ENCODE data around the gene JUP.

The JUP gene

DNA sequence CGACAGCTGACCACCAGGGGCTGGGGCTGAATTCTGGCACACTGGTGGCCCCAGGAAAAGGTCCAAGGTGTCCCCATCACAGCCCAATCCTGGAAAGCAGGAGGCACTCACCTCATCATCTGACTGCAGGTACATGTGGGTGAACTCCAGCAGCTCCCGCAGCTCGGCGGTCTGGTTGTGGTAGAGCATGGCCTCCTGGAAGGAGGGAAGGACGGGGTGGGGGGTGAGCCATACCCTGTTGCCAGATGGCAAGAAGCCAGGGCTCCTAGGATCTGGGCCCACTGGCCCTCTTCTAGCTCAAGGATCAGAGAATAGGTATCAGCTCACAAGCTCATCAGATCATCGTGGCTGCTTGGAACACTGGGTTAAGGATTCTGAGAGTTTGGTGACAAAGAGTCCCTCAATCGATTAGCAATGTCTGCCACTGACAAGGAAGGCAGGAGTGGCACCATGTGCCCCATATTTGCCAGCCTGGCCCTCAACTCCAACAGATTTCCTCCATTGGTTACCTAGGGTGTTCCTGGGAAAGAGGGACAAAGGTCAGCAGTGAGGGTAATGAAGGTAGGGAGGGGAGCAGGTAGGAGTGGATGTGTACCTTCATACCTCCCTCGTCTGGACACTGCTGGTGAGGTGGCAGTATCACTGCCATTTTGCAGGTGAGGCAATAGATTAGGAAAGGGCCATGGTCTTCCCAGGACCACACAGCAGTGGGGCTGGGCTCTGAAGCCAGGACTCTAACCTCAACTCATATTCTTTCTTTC, 20.4 kb upstream of the JUP start:
- DNase-seq = no peak

DNA sequence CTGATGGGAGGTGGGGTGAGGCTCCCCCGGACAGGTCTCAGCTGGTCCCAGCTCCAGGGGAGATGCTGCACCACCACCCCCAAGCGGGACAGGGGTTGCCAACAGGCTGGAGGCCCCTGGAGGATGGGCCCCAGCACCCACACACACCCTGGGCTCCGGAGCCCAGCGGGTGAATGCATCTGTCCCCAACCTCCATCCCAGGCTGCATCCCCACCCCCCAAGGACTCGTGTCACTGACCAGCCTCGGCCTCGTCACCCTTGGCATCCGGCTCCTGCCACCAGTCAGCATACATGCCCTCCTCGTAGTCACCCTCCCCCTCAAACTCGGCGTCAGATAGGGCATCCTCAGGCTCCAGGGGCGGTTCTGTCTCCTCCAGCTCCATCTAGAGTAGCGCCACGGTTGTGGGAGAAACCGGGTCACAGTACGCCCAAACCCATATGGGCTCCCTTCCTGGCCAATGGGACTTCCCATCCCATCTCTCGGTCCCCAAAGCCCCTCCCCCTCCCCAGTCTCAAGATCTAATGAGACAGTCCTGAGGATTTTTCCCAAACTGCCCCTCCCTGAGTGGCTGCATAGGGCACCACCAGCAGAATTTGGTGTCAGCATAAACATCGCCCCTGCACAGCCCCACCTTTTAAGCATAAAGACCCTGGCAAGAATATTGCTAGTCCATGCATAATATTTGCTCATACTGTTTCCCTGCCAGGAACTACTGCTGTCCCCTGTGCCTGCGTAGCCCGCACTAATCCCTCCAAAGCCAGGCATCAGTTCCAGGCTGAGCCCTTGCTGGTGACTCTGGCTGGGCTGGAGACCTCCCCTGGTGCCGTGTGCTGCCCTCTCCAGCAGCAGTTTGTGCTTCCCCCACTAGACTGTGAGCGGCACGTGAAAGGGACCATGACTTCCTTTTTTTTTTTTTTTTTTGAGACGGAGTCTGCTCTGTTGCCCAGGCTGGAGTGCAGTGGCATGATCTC, 16.8 kb upstream of the JUP start:
- no peak for DNase-seq

DNA sequence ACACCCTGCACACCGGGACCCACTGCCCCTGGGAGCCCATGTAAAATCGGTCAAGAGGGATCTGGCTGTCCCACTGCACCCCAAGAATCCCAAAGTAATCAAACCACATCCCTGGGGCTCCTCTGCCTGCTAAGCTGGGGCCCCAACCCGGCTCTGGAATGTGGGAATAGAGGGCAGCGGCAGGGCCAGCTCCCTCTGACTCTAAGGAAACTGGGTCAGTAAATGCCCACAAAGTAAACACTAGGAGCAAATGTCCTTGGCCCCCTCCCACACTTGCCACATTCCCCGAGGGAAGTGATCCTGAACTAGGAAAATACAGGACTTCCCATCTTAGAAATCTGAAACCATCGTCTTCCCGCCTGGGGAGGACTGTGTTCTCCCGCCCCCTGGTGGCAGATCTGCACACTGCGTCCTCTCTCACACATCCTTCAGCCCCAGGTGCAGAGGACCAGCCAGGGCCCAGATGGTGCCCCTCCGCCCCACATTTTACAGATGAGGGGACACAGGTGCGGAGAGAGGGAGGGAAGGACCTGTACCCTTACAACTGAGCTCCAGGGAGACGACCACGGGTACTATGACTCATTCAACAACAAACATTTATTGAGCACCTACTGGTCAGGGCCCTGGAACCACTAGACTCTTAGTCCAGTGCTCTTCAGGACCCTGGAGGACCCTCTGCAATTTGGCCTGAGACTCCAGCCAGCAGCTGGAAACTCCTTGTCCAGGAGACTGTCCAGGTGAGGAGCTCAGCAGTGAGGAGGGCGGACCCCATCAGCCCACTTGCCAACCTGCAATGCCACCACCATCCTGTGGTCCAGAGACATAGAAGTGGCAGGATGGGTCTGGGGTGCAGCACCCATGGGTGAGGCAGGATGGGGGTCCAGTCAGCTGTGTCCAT, 15.1 kb upstream of the JUP start:
- DNase-seq = peak; percentile 83 to 85

DNA sequence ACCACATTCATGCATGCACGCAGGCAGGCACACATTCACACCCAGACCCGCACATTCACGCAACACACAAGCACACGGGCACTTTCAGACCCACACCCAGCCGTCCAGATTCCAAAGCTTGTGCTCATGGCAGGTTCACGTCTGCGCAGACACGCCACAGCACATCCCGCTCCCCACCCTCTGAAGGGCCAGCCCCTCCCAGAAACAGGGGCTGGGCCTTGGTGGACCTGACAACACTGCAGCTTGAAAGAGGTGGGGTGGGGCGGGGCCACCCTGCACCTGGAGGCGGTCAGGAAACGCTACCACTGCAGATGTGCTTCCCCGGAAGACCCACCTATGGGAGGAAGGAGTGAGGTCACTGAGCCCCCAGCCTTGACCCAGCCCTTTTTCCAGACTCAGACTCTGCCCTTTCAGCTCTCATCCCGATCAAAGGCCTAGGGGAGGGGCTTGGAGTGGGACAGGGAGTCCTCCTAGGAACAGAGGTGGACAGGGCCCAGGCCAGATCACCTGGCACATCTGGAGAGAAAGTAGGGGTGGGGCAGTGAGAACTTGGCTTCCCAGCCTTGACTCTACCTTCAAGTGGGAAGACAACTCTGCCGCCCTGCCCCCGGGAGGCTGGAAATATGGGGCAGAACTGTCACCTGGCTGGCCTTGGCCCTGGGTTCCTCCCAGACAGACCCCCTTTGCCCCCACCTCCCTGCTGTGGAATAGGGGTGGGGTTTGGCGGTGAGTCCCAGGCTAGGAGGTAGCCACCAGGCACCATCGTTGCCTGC, 14.3 kb upstream of the JUP start:
- no peak for DNase-seq

DNA sequence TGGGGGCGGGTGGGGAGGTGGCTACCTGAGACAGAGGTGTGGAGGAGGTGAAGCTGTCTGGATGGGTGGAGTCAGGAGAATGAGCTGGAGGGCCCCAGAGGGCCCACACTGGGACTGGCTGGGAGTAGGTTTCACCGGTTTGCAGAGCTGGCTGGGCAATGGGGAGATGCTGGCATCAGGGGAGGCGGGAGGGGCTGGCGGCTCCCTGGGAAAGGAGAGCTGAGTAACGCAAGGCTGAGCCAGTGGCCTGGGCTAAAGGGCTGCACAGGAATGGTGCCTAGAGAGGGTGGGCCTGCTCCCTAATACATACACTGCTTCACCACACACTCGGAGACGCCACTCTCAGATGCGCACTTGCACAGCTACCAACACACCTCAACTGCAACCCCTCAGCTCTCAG, 12.9 kb upstream of the JUP start:
- no peak for DNase-seq

DNA sequence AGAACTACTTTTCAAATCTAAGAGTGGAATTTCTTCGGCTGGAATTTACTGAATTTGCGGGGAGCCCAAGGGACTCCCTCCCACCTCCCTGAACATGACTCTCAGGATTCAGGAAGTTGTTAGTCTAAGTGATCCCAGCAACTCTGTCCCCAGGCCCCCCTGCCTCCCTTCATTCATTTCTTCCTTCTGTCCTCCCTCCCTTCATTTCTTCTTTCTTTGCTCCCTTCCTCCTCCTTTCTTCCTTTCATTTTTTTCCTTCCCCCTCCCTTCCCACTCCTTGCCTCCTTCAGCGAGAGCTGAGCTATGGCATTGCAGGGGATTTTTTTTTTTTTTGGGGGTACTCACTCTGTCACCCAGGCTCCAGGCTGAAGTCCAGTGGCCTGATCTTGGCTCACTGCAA, 10.9 kb upstream of the JUP start:
- DNase-seq = no peak

DNA sequence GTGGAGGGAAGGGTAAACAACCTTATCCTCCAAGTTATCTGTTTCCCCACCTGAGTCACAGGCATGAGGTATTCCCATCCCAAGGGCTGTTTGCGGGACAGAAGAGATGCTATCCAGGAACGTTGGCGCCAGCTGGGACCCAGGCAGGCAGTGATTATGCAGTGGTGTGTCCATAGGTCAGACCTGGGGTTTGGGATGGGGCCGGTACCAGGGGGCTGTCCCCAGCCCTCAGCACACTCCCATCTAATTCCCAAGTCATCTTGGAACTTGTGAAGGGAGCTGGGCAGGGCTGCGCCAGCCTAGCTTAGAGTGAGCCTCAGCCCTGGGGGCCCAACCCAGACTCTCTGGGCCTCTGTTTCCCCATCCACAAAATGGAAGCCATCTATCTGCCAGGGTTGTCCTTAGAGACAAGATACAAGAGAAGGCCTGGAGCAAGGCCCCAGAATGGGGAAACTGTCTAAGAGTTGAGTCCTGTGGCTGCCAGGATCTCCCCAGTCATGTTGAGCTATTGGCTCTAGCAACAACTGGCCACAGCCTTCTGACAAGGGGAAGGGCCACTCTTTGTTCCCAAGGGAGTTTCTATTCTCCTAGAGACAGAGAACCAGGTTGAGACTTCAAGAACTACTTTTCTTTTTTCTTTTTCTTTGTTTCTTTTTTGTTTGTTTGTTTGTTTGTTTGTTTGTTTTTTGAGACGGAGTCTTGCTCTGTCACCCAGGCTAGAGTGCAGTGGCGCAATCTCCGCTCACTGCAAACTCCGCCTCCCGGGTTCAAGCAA, 9.8 kb upstream of the JUP start:
- no peak for DNase-seq

DNA sequence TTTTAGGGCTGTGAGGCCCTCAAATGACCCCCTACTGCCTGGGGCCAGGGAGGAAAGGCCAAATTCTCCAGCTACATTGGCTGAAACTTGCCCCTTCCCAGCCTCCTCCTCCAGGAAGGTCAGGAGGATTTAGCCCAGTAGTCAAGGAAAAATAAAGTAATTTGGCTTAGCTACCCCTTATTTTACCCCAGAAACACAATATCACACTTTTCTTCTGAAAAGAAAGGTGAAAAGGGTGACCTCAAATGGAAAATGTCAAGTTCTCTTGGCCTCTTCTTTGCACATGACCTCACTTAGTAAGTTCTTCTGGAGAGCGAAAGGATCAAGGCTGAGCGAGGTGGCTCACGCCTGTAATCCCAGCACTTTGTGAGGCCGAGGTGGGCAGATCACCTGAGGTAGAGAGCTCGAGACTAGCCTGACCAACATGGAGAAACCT, 8.0 kb upstream of the JUP start:
- no peak for DNase-seq

DNA sequence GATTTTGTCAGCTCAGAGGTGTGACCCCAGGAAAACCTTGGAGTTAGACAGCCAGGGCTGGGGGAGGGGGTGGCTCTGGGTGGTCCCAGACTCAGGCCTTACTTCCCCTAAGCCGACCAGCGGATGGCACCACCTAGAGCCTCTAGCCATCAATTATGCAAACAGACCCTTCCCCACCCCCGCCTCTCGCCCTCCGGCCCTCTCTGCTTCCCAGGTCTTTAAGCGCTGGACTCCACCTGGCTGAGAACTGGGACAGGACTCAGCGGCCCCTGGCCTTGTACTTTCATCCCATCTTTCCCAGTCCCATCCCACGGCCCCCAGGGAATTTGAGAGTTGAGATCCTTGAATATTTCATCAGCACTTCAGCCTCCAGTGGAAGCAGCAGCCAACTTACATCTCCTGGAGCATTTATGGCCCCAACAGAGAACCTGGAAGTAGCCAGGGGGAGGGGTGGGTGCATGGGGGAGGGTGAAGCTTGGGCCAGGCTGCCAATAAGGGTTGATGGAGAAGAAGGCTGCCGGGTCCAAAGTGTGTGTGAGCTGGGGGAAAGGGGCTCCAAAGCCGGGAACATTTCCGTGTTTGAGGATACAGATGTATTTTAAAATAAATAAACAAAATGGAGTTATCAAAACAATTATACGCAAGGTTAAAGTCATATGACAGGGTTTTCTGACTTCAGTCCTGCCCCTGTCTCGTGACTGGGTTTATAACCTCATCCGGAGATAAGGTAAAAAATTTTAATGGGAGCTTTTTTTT, 7.5 kb upstream of the JUP start:
- no peak for DNase-seq

DNA sequence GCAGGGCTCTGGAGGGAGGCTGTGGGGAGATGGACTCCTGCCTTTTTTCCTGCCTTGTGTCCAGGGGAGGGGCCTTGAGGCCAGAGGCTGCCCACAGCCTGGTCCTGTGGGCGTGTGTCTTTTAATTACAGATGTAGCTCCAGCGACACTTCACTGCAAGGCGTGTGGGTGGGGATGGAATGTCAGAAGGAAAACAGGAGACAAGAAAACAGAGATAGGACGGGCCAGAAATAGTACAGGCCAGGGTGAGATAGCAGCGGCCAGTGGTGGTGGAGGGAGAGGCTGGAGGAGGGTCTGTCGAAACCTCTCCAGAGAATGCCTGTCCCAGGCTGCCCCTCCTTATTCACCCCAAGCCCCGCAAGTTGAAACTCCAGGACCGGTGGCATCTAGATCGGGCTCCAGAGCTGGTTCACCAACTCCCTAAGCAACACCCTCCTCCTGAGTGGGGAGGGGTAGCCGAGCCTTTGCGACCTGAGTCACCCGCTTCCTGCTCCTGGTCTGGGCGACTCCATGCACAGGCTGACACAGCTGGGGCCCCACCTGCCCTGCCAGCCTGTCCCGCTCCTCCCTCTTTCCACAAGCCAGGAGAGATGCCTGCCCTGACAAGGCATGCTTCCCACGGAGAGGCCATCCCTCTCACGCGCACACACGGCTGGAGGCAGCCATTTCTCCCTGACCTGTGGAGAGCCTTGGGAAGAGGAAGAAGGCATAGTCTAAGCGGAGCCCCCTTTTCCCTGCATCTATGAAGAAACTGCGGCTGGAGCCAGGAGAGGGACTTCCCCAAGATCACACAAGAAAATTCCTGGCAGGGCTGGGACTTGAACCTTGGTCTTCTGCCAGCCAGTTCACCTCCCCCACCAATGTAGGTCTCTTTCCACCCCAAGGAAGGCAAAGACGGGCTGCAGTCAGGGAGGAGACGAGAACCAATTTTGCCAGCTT, 6.6 kb upstream of the JUP start:
- DNase-seq = no peak

DNA sequence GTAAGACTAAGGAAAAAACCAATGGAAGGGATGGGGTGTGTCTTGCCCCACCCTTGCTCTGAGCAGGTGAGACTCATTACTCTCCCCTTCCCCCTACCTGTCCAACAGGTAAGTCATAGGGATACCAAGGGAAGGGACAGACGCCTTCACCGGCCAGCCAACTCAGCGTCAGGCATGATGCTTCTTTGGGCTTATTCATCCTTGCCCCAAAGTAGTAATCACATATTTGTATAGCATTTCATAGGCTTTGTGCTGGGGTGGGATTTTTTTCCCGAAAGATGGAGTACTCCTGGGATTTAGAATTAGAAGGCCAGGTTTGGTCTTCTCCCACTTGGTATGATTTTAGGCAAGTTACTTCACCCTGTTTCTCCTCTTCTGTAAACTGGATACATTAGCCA, 509 bp upstream of the JUP start:
- no peak for DNase-seq

DNA sequence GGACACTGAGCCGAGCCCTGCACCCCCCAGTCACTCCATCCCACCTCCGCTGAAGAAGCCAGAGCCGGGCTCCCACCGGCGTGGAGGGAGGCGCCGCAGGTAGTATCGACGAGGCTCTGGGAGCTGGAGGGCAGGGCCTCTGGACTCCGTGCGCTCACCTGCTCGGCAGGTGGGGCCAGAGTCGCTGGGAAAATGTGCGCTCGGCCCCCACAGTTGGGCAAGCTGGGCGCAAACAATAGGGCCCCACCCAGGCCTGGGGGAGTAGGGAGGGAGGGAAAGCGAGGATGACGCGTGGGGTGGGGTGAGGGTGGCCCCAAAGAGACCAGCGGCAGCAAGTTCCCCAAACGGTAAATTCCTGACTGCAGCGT, 668 bp downstream of the JUP start:
- DNase-seq = no peak

DNA sequence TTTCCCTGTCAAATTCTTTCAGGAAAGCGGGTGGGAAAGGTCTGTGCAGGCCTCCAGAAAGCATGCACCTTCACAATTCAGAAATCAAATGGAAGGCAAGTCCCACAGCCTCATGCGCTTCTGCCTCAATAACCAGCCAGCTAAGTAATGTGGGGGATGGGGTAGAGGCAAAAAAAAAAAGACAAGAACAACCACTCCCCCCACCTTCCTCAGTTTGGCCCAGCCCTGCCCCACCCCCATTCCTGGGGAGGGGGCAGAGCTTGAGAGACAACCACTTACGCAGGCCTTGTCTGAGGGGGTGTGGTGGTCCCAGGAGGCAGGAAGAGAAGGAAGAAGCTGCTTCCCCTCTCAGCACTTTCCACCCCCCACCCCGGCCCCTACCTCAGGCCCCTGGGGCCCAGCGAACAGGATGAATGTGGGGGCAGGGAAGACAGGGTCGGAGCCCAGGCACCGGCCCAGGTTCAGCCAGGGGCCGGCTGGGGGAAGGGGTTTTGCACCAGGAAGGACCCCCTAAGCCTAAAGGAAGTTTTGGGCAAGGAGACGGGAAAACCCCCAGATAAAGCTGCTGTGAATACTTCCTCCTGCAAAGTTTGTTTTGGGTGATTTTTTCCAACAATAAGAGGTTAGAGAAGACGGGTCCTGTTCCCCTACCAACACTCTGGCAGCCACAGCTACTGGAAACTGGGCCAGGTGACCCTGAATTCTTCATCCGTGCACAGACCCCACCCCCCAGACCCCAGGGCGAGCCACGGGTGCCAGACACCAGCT, 1.2 kb downstream of the JUP start:
- DNase-seq = no peak

DNA sequence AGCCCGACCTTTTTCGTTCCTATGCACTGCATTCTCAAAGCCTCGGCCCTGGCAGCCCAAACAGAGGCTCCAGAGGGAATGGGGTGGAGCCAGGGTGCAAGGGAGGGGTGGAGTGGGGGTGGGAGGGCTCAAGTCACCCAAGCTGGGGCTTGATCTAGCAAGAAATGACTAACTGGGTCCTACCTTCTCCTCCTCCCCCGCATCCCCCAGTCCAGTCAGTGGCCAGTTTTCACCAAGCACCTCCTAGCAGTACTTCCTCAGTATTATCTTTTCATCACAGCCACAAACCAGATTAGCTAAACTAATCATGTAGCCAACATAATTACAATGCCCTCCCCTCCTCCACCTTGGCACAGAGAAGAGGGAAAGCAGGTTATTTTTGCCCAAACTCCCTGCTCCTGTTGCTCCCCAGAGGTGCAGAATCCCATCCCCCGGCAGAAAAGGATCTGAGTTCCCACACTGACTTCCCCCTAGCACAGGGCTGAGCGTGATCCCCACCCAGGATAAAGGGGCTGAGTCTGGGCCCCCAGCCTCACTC, 2.2 kb downstream of the JUP start:
- DNase-seq = no peak

DNA sequence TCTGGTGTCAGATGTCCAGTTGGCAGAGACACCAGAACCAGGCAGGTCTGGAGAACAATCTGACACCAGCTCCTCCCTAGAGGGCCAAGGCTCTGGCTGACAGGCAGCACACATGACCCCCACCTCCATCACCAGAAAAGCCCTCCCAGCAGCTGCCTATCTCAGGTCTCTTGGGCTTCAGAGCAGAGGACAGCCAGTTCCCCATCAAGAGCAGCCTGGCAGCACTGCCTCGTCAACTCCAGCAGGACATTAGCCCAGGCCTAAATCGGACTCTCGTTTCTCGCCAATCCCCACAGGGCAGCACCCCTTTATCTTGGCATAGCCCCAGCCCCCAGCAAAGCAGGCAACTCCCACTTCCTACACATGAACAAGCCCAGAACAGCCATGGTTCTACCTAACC, 4.4 kb downstream of the JUP start:
- DNase-seq = no peak

DNA sequence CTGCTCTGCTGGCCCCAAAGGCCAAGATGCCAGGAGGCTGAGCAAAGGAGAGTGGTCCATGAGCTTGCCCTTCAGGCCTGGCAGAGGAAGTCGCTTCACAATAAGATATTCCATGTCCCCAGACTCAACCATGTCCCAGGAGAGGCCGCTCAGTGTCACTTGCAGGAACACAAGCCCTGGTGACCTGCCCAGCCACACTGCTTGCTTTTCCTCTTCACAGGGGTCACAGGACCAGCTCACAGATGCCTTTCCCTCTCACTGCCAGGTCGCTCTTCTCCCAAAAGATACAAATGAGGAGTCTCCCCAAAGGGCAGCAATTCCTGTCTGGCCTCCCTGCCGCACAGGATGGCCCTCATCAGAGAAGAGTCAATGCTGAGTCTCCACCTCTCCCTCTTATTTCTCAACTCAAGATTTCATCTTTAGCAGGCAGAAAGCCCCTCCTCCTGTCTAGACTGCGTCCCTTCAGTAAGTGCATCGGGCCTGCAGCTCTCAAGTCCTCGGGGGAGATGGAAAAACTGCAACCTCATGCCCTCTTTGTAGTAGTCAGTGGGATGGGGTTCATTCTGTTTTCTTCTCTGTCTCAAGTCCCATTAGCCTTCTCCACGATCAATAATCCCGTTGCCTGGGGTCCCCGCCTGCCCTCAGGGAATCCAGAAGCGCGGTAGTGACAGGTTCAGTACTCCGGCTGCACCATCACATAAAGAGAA, 5.0 kb downstream of the JUP start:
- DNase-seq = no peak

DNA sequence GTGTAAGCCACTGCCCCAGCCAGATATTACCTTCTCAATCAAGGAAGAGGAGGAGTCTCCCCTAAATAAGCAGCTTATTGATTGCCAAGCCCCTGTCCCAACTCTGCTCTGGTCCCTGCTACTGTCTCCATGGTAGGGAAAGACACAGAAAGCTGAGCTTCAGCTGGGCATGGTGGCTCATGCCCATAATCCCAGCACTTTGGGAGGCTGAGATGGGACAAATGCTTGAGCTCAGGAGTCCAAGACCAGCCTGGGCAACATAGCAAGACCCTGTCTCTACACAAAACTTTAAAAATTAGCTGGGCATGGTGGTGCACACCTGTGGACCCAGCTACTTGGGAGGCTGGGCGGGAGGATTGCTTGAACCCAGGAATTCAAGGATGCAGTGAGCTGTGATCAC, 6.6 kb downstream of the JUP start:
- no peak for DNase-seq

Data from stimulated activated CD4-positive, alpha-beta T cell treated with anti-CD3 and anti-CD28 coated beads, Interleukin-2, amount 100 ng/mL, for 24 hours (primary cell).